Activated CD4-positive, alpha-beta T cell treated with anti-CD3 and anti-CD28 coated beads, Interleukin-2, Interleukin-4, amounts not matched to agents 100 ng/mL and 50 ng/mL, durations not matched to agents 16 hours and 8 hours (primary cell): Measurements from ENCODE around the gene ZNF764.
A peak's percentile ranks its signal among the peaks of the same experiment; 100 is the strongest.
"Not testable (repeated sequence)": the region's sequence is repeated elsewhere in the genome, so short reads cannot be mapped to it uniquely, and the experiment has no call there.

Experiments used
- DNase-seq: peaks from one replicate; pipeline ENCODE4 v3.0.0-alpha.2; 2020; ENCODE audit warnings: low spot score

ZNF764 gene

GRCh38 chr16:30526823-30527634 lies 31.1 kb downstream of the ZNF764 start:
- peak; percentile 98 for DNase-seq

- no peak for DNase-seq
Measured at GRCh38 chr16:30526137-30526822, 31.9 kb downstream of the ZNF764 start, which contains the start of gene ZNF768. TSS of gene ZNF768 (minus strand) at chr16:30526566. CDS start at chr16:30526413, 153 bp downstream.

- DNase-seq: no peak
Measured at GRCh38 chr16:30525844-30526136, 32.4 kb downstream of the ZNF764 start.

GRCh38 chr16:30524575-30525568 lies 33.3 kb downstream of the ZNF764 start:
- no peak for DNase-seq

GRCh38 chr16:30523768-30524574 lies 34.2 kb downstream of the ZNF764 start:
- no peak for DNase-seq

- DNase-seq: not testable (repeated sequence)
Measured at GRCh38 chr16:30522702-30523463, 35.3 kb downstream of the ZNF764 start.

- no peak for DNase-seq
Measured at GRCh38 chr16:30521873-30522641, 36.1 kb downstream of the ZNF764 start.

- no peak for DNase-seq
Measured at GRCh38 chr16:30521476-30521872, 36.7 kb downstream of the ZNF764 start.

GRCh38 chr16:30519120-30520049 lies 38.8 kb downstream of the ZNF764 start:
- DNase-seq: no peak

- no peak for DNase-seq
Measured at GRCh38 chr16:30518552-30518951, 39.6 kb downstream of the ZNF764 start.

- DNase-seq: no peak
Measured at GRCh38 chr16:30515275-30515674, 42.9 kb downstream of the ZNF764 start.

GRCh38 chr16:30511509-30511908 lies 46.7 kb downstream of the ZNF764 start:
- no peak for DNase-seq

GRCh38 chr16:30510376-30510938 lies 47.7 kb downstream of the ZNF764 start:
- no peak for DNase-seq

GRCh38 chr16:30509081-30509765 lies 49.0 kb downstream of the ZNF764 start:
- DNase-seq: no peak
